ENCODE results near the gene LCN2. TPM values are rescaled to one million over a fixed set of nuclear protein-coding genes. Genes with fewer than 3 reads are reported as not detected.
A peak's percentile ranks its signal among the peaks of the same experiment; 100 is the strongest.

LCN2 gene
- total and polyA plus RNA-seq, 9 of the 15 experiments (the other 6 are each of a cell fraction or from before 2014, with no cell fraction given): 0.10 to 1.2 (median 0.44) TPM; not detected in 1

DNA sequence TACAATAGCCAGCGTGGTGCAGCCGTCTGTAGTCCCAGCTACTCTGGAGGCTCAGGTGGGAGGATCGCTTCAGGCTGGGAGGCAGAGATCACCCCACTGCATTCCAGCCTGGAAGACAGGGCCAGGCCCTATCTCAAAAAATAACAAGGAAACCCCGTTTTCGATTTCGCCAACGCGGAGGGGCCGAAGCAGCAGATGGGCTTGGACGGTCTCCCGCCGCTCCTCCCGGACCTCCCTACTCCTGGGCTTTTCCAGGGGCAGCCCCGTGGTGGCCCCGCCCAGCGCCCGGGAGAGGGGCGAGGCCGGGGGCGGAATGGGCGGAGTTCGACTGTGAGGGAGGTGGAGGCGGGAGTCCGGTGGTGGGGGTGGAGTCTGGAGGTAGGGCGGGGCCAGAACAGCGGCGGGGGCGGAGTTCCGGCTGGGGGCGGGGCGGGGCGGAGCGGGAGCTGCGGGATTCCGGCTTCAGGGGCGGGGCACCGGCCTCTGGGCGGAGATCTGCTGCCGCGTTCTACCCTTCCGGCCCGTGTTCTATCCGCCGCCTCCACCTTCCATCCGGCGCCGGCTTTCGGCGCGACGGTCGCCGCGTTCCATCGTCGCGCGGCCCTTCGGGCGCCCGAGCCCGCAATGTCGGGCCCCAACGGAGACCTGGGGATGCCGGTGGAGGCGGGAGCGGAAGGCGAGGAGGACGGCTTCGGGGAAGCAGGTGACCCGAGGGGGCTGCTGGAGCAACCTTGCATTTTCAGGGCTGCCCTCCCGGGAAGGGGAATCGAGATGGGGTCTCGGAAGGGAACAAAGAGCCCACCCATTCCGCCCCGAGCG is 10.7 kb downstream of the LCN2 start, which contains the start of gene BBLN (continued):
- TF ChIP-seq HDAC6 (IDR thresholded peaks at IDR 0.05; ENCODE audit: low read depth, low read length): peak; percentile 26; the same call in 1 of the 2 replicates
- TF ChIP-seq ZNF507 (tag; conservative IDR thresholded peaks at IDR 0.05): no peak
- TF ChIP-seq CTCF (IDR thresholded peaks at IDR 0.05 in 2 of 3, conservative IDR thresholded peaks at IDR 0.05 in 1 of 3; ENCODE audit: insufficient read depth in 2 of 3, low read depth in 1 of 3, low read length in 3 of 3): peak in 1 of 3 experiments; percentile 24; a peak in 2 of 6 replicates
- no peak for TF ChIP-seq ZNF79 (CRISPR knock-in tag; IDR thresholded peaks at IDR 0.05; ENCODE audit: low read depth)
- TF ChIP-seq ZNF140 (CRISPR knock-in tag; IDR thresholded peaks at IDR 0.05): no peak
- no peak for TF ChIP-seq PPARD (CRISPR knock-in tag; IDR thresholded peaks at IDR 0.05)
- peak; percentile 89 for TF ChIP-seq ELF2 (CRISPR knock-in tag; IDR thresholded peaks at IDR 0.05)
- TF ChIP-seq ESRRB (CRISPR knock-in tag; IDR thresholded peaks at IDR 0.05; ENCODE audit: borderline replicate concordance): no peak
- no peak for TF ChIP-seq ZBTB49 (CRISPR knock-in tag; IDR thresholded peaks at IDR 0.05; ENCODE audit: borderline replicate concordance)
- TF ChIP-seq MEF2A (IDR thresholded peaks at IDR 0.05; ENCODE audit: control insufficient read depth, low read depth, low read length): no peak
- 0 out of 2 replicates have a peak, but pooled peaks have one; percentile 11 for TF ChIP-seq BRD4 (IDR thresholded peaks at IDR 0.05)
